Cardiac septum (tissue), 1 donor: ENCODE measurements around the gene SCO1. TPM values are rescaled to one million over a fixed set of nuclear protein-coding genes. Genes with fewer than 3 reads are reported as not detected.
"Not testable (repeated sequence)": the region's sequence is repeated elsewhere in the genome, so short reads cannot be mapped to it uniquely, and the experiment has no call there.

ENCODE experiments used
- DNase-seq: peaks from one replicate; pipeline ENCODE4 v3.0.0-alpha.2; 2020; ENCODE audit warnings: low spot score
- intact Hi-C: fragments of 100-400 bp; cut with DNase I; formaldehyde crosslinking; loops from one replicate; pipeline ENCODE4 v1.14.0; 2022
- total RNA-seq: library from RNA; stranded (reverse); fragmentation: NEBNext Ultra II Directional; extraction: Animal tissue kit (Norgen Biotek cat#: 25700); gene quantifications from one replicate; pipeline ENCODE4 v1.2.1, GENCODE V29; 2021
- donor health status: DM: no; HTN: no; CAD: no.

The SCO1 gene
- total RNA-seq, 1 donor from 2014 or later: 36.3 TPM

DNA sequence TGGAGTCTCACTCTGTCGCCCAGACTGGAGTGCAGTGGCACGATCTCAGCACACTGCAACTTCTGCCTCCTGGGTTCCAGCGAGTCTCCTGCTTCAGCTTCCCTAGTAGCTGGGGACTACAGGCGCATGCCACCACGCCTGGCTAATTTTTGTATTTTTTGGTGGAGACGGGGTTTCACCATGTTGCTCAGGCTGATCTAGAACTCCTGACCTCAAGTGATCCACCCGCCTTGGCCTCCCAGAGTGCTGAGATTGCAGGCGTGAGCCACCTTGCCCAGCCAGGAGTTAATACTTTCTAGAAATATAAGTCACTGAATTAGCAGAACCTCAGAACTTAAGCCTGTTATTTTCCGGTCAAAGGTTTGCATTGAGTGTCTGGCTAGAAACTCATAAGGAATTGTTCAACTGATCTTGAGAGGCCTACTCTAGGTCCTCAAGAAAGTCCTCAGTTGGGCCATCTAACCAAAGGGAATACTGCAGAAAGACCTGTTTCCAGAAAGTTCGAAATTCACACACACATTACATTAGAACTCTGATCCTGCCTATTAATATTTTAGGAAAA lies 31.1 kb upstream of the SCO1 start:
- DNase-seq: no peak
- intact Hi-C loops: no loop called here

DNA sequence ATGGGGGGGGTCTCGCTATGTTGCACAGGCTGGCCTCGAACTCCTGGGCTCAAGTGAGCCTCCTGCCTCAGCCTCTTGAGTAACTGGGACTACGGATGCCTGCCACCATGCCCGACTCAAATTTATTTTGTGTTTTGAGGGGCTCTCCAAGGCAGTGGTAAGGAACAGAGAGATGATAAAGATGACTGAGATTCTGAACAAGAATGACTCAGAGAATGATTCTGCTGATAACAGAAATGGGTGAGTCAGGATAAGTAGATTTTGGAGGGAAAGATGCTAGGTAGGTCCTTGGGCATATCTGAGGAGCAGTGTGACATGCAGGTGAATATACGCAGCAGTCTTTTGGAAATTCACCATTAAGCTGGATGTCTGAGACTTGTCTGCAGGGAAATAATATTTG lies 29.9 kb upstream of the SCO1 start:
- intact Hi-C loops: no loop called here

DNA sequence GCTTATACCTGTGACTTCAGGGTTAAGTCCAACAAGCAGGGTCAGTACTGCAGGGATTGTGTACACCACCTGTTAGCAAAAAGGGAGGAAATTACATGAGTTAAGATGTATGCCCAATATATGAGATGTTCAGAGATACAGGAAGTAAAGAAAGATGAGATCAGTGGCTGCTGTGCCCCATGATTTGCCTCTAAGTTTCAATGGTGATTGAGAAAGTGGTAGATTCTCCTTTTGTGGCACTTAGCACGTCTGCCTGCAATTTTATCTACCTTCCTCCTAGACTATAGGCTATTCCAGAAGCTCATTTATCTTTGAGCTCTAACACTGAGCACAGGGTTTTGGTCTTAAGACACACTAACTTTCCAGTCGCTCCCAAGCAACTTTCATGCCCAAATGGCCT lies 28.9 kb upstream of the SCO1 start:
- DNase-seq: no peak
- intact Hi-C loops: no loop called here

More for the DNA sequence above, 29.9 kb upstream of the SCO1 start:
- no peak for DNase-seq

DNA sequence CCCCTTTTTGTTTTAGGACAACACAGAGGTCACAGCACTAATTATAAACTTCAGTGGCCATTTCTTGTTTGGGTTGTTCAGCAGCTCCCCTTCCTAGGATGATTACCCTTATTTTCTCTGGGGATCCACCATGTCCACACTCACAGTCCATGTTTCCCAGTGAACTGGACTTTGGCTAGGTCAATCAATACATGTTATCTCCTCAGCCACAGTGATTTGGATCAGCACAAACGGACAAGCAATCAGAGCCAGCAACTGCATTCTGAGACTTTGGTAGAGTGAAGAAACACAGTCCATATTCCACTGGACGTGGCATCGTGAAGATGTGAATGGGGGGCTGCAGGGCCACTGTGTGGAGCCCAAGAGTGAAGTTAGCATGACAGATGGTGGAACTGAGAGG lies 27.9 kb upstream of the SCO1 start:
- no peak for DNase-seq
- intact Hi-C loops: no loop called here

DNA sequence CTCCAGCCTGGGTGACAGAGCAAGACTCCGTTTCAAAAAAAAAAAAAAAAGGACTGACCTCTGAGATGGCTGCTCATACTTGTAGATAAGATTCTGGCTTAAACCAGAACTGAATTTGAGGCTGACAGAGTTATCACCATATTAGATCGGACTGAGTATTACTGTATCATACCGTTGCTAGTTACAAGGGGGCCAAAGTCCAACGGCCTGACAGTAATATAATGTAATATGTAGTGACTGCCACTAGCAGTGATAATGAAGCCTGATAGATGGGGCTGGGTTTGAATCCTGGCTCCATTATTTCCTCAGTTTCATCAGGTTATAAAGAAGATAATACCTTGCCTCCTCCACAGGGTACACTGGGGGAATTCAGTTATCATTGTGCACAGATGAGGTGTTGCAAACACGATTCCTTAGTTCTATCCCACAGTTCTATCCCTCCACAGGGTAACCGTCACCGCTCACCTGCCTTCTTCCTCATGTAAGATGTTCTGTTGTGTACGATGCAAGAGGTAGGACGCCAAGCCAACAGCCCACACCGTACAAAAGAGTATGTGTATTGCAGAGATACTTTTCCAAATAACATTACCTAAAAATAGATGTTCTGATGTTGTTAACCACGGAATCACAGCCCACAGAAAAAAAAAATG lies 27.3 kb upstream of the SCO1 start:
- no peak for DNase-seq
- intact Hi-C loops: no loop called here

DNA sequence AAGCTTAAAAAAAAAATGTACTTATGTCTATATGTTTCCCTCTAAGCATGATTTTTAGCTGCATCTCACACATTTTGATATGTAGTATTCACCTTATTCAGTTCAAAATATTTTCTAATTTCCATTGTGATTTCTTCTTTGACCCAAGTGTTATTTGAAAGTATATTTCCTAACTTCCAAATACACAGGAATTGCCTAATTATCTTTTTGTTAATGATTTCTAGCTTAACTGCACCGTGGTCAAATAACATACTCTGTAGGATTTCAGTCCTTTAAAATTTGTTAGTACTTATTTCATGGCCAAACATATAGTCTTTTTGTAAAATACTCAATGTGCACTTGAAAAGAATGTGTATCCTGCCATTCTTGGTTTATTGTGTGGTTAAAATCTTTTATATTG lies 21.2 kb upstream of the SCO1 start:
- intact Hi-C loops: no loop called here
- no peak for DNase-seq

DNA sequence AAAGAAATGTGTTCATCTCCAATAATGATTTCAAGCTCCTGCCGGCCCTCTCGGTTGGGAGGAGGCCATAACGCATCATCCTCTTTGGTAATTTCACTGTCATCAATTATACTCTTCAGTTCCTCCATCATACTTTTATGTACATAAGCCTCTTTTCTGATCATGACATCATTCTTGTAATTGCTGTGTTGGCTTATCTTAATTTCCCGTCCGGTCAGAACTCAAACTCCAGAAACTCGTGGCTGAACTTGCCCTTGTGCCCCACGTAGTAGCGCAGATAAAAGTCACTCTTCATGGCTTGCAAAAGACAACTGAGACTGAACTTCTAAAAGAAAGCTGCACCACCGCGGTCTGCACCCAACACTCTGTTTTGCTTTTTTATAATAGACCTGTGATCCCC lies 18.9 kb upstream of the SCO1 start:
- no peak for DNase-seq
- intact Hi-C loops: no loop called here

DNA sequence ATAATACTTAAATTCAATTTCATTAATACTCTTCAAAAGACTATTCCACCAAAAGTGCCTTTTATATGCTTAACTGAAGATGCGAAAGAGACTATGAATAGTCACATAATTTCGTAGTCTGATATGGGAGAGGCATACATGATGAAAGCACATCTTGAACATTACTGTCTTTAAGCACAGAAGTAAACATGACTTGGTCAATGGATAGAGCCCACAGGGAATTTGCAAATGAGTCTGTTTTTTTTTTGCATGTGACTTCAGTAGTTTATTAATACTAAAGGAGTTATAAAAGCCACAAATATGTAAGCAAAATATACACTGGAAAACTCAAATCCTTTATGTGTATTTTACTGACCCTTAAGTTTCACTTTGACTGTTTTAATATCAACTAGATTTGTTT lies 16.0 kb upstream of the SCO1 start:
- intact Hi-C loops: no loop called here
- no peak for DNase-seq

DNA sequence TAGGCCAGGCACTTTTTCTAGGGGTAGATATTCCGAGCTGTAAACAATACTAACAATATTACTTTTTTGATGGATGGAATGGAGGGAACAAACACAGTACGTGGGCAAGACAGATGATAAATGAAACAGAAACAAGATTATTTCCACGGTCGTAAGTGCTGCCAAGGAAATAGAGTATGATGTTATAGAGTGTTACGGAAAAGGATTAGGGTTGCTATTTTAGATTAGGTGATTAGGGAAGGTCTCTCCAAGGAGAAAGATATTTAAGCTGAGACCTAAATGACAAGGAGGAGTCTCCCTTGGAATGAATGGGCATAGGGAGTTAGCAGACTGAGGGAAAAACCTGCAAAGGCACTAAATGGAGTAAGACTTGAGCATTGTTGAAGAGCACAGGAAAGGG lies 8.4 kb upstream of the SCO1 start:
- DNase-seq: no peak
- intact Hi-C loops: no loop called here

DNA sequence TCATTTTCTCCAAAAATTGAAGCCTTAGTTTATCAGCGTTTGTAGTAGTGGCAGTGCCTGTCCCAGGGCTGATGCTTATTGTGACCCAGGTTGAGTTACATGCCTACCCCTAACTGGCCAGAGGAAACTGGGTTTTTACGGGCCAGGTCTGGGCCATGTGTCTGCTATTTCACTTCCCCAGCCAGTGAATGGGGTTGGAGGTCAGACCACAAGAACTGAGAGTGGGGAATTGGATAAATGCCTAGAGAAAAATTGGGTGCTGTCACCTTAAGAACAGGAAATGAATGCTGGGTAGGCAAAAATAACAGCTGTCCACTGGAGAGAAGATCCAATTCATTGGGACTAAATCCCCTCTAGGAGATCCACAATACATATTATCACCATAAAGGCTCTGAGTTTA lies 5.2 kb upstream of the SCO1 start:
- intact Hi-C loops: no loop called here
- DNase-seq: no peak

DNA sequence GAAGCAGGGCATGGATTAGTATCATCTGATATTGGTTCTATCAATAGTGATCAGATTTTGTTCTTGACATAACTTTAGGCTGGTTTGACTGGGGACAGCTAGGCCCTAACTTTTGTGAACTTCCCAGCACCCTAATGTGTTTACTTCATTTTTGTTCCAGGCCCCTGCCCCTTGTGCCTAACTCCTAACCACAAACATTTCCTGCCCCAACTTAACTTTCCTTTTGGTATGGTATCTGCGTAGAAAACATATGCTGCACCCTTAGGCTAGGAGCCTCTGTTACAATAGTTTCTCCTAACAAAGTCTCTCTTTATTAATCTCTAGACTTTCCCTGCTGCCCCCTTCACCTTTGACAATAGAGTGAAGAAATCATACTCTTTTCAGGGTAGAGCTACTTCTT lies 2.5 kb upstream of the SCO1 start:
- no peak for DNase-seq
- intact Hi-C loops: no loop called here

DNA sequence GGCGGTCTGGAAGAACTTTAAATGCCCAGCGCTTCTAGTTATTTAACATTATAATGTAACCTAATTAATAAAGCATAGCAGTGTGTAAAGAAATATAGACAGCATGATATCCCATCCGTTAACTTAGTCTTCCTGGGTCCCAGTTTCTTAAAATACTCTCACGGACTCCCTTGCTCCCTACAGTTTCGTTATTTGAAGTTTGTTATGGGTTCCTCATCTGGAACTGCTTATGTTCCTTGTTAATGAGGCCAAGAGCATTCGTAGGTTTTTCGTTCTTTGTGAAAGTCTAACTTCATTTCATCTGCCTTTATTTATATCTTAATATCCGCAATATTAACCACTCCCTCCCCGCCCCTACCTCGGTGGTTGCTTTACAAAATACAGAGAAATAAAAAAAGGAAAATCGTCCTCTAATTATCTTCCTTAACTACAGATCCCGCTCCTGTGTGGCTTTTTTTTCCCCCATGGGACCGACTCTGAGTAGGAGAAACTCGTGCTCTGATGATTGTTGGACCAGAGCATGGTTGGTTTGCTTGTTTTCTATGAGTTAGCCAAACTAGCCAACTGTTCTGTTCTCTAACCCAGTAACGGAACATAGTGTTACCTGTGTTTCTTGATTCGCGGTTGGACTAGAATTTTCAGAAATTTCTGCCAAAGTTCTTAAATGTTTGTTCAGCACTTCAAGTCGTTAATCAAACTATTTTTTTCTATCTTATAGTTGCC lies 924 bp upstream of the SCO1 start:
- no peak for DNase-seq
- intact Hi-C loops: no loop called here

DNA sequence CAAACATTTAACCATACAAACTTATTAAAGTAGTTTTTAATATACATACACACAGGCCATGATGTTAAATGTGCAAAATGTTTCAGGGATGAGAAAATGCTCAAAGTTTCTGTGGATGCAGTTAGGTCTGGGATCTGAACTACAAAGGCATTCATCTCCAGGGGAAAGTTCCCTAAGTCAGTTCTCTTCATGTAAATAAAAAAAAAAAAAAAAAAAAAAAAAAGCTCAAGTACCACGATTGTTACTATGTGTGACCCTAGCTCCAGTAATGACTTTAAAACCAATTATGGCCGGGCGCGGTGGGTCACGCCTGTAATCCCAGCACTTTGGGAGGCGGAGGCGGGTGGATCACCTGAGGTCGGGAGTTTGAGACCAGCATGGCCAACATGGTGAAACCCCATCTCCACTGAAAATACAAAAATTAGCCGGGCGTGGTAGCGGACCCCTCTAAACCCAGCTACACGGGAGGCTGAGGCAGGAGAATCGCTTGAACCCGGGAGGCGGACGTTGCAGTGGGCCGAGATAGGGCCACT lies 1.4 kb downstream of the SCO1 start:
- intact Hi-C loops, DNase-seq: not testable (repeated sequence)

DNA sequence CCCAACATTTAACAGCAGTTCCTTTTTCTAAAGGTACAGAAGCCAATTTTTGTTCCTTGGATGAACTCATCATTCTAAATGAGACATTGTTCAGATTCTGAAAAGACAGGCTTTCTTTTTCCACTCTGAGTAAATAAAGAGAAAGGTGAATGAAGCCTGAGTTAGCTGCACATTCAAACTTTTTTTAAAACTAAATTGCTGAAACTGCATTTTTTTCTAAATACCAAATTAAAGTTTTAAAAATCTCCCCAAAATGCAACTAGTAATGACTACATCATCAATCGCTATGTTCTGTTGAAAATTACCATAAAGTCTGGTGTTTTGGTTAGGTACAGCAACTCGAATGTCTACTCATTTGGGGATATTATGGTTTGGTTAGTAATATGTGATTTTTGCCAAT lies 9.8 kb downstream of the SCO1 start:
- no peak for DNase-seq
- intact Hi-C loops: no loop called here

DNA sequence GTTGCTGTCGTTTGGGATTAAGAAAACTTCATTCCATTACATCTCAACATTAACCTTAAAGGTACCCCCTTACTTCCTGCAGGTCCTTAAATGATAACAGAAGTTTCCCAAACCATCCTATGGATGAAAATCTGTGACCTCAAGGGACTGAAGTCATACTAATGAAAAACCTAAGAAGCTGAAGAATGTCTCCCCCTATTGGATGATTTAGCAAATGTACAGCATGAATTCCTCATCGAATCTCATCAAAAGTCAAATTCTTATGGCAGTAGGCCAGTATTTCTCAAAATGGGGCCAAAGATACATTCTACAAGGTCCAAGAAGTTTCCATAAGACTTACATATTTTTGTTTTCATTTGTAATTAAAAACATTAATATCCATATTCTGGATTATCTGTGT lies 13.5 kb downstream of the SCO1 start:
- DNase-seq: no peak
- intact Hi-C loops: no loop called here

DNA sequence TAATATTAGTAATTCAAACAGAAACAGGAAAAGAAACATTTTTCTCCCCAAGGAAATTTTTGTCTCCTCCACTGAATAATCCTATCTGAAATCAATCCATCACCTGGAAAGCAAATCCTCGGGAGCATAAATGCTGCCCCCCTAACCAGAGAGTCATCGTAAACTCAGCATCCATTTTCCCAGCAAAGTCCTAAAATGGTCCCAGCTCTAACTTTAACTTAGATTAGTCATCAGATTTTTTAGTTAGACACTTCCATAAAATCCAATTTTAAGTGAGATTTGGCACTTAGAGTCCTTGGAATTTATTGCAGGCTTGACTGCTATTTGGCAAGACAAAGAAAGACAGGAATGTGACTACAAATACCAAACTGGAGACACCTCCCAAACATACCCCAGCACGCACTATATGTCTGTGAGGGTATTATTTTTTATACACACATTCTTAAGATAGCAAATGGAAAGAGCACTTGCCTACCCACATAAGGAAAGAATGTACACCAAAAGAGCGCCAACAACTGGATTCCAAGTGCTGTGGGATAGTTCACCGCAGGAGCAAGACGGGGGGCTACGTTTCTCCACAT lies 15.4 kb downstream of the SCO1 start:
- DNase-seq: no peak
- intact Hi-C loops: no loop called here

DNA sequence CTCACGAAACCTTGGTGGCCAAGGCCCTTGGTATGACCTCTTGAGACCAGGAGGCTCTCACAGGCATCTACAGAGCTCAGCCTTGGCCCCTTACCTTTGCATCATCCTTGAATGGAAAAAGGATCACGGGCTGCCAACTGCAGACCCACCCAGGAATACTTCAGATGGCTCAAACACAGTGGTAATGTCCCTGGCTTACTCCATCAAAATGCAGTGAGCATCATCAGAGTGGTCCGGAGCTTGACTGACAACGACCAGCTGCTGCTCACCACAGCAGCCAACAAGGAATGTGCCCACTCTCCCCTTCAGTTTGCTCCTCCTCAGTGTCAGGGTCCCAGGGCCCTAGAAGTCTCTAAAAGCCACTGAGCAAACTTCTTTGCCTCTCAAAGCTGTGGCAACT lies 22.6 kb downstream of the SCO1 start:
- intact Hi-C loops: no loop called here
- no peak for DNase-seq

DNA sequence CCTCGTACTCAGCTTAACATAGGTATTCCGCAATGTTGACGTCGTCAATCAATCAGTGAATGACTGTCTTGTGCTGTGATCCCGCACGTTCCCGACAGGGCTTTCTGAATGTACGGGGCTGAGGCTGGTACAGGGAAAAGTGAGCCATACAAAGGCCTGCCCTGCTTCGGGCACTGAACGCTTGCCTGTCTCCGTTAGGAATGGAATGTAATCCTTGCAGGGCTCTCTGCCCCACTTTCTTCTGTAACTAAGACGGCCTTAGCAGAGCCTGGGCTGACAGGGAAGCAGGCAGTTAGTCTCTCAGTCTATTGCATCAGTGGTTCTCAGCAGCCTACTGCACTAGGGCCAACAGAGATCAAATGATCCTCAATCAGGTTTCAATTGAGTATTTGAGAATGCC lies 24.0 kb downstream of the SCO1 start:
- DNase-seq: no peak
- intact Hi-C loops: no loop called here

DNA sequence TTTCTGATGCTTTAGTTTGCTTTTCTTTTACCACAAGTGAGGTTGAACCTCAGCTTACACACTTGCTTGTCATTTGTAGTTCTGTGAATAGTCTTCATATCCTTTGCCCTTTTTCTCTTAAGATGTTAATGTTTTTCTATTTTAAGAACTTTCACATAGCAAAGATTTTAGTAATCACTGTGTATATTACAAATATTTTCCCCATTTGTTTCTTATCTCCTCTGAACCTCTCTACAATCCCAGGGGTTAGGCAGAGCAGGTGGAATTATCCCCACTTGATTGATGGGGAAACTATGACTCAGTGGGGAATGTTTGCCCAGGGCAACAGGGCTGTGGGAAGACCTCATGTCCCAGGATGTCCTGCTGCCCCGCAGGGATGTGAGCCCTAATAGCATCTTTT lies 28.6 kb downstream of the SCO1 start:
- no peak for DNase-seq
- intact Hi-C loops: no loop called here

DNA sequence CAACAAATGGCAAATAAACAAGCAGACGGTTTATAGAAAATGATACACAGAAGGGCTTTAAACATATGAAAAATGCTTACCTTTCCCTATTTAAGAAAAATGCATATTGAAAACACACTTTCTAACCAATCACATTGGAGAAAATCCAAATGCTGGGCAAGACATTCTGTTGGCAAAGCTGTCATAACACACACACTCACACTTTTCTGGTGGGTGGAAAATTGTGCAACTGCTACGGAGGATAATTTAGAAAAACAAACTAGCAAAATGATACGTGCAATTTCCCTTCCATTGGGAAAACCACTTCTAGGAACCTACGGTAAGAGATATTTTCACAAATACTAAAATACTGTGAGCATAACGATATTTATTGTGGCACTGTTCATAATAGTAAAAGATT lies 30.4 kb downstream of the SCO1 start:
- intact Hi-C loops: no loop called here
- DNase-seq: no peak

DNA sequence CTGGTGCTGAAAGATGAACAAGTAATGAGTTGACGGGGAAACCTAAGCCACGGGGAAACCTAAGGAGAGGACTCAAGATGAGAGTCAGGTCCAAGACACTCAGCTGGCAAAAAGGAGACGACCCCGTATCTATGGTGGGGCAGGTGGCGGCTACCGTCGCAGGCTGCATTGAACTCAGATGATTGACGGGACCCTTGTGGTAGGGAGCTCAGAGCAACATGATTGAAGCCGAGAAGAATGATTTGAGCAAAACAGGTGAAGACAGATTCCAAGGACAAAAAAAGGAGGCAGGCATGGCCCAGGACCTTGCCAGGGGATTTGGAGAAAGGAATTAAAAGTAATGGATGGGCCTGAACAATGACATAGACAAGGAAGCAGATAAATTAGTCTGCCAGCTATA lies 32.8 kb downstream of the SCO1 start:
- no peak for DNase-seq
- intact Hi-C loops: no loop called here
